HEK293 (cell line): ENCODE results near the gene VRK2.

Experiments used
- CTCF ChIA-PET: fragments of 350-600 bp; formaldehyde crosslinking; extraction: SDS; loops from one replicate; lab custom pipeline; 2021; ENCODE audit warnings: antibody characterized with exemption; lab: Yijun Ruan, JAX
- POLR2A ChIA-PET: fragments of 300-600 bp; formaldehyde crosslinking; extraction: SDS; loops from one replicate; lab custom pipeline; 2020; ENCODE audit warnings: antibody characterized with exemption, inconsistent platforms; lab: Yijun Ruan, JAX
- H3K27ac ChIP-seq: fragments of 200-500 bp; sonication (Bioruptor generic); 2 replicates; pipeline ENCODE4 v1.5.1; 2014; ENCODE audit warnings: low read depth, low read length, control low read depth, inconsistent platforms; ENCODE audit errors: extremely low read depth
- H3K36me3 ChIP-seq, 2 experiments: fragments of 200-500 bp in 1 of 2; sonication (Bioruptor generic) in 1 of 2; 1 replicate in 1 of 2; 2 replicates in 1 of 2; pipeline ENCODE4 v1.5.1; 2014 to 2017; ENCODE audit warnings: inconsistent platforms in 2 of 2, low read length in 2 of 2; ENCODE audit not compliant: control insufficient read depth in 2 of 2, insufficient read depth in 1 of 2
- H3K4me1 ChIP-seq: fragments of 200-500 bp; sonication (Bioruptor generic); 2 replicates; pipeline ENCODE4 v1.5.1; 2014; ENCODE audit warnings: mild to moderate bottlenecking, low read length, inconsistent platforms; ENCODE audit not compliant: control insufficient read depth, insufficient read depth
- H3K4me3 ChIP-seq: 2 replicates; pipeline ENCODE4 v1.5.1; 2011; ENCODE audit warnings: low read depth, mild to moderate bottlenecking, control low read depth, low read length, moderate library complexity
- H3K9me3 ChIP-seq: fragments of 200-500 bp; sonication (Bioruptor generic); 2 replicates; pipeline ENCODE4 v1.5.1; 2014; ENCODE audit warnings: low read depth, low read length, inconsistent platforms; ENCODE audit not compliant: control insufficient read depth, insufficient read depth
- ATF2 ChIP-seq: fragments of 450-650 bp; formaldehyde crosslinking; IDR thresholded peaks from 2 replicates; pipeline ENCODE4 v1.5.1; 2016; ENCODE audit warnings: missing biosample characterization, missing genetic modification characterization, low read depth
- GLI2 ChIP-seq: fragments of 450-650 bp; formaldehyde crosslinking; IDR thresholded peaks from 2 replicates; pipeline ENCODE4; 2017; ENCODE audit warnings: missing biosample characterization, missing genetic modification characterization, low read depth, borderline replicate concordance
- SCRT2 ChIP-seq: fragments of 450-650 bp; formaldehyde crosslinking; IDR thresholded peaks from 2 replicates; pipeline ENCODE4 v1.5.1; 2016; ENCODE audit warnings: missing biosample characterization, missing genetic modification characterization
- SP2 ChIP-seq: fragments of 450-650 bp; formaldehyde crosslinking; IDR thresholded peaks from 2 replicates; pipeline ENCODE4 v1.5.1; 2016; ENCODE audit warnings: missing biosample characterization, missing genetic modification characterization
- SP7 ChIP-seq: fragments of 450-650 bp; formaldehyde crosslinking; IDR thresholded peaks from 2 replicates; pipeline ENCODE4 v1.5.1; 2016; ENCODE audit warnings: missing biosample characterization, missing genetic modification characterization
- ZBTB8A ChIP-seq: fragments of 450-650 bp; formaldehyde crosslinking; IDR thresholded peaks from 2 replicates; pipeline ENCODE4 v1.5.1; 2016; ENCODE audit warnings: missing biosample characterization, missing genetic modification characterization
- ZFP37 ChIP-seq: fragments of 450-650 bp; formaldehyde crosslinking; IDR thresholded peaks from 2 replicates; pipeline ENCODE4 v1.5.1; 2016; ENCODE audit warnings: missing biosample characterization, missing genetic modification characterization
- ZNF16 ChIP-seq: fragments of 450-650 bp; formaldehyde crosslinking; IDR thresholded peaks from 2 replicates; pipeline ENCODE4 v1.5.1; 2016; ENCODE audit warnings: low read depth, missing biosample characterization, missing genetic modification characterization
- ZNF18 ChIP-seq: fragments of 450-650 bp; formaldehyde crosslinking; IDR thresholded peaks from 2 replicates; pipeline ENCODE4 v1.5.1; 2016; ENCODE audit warnings: missing biosample characterization, missing genetic modification characterization
- ZNF184 ChIP-seq: fragments of 450-650 bp; IDR thresholded peaks from 2 replicates; pipeline ENCODE4 v1.5.1; 2018; ENCODE audit warnings: missing biosample characterization, mild to moderate bottlenecking, missing genetic modification characterization
- ZNF335 ChIP-seq: fragments of 450-650 bp; formaldehyde crosslinking; conservative IDR thresholded peaks from 2 replicates; pipeline ENCODE4 v1.5.1; 2016; ENCODE audit warnings: missing biosample characterization, missing genetic modification characterization
- ZNF501 ChIP-seq: fragments of 450-650 bp; formaldehyde crosslinking; IDR thresholded peaks from 2 replicates; pipeline ENCODE4 v1.5.1; 2016; ENCODE audit warnings: missing biosample characterization, missing genetic modification characterization
- ZNF514 ChIP-seq: fragments of 450-650 bp; formaldehyde crosslinking; IDR thresholded peaks from 2 replicates; pipeline ENCODE4 v1.5.1; 2016; ENCODE audit warnings: missing biosample characterization, missing genetic modification characterization
- ZNF560 ChIP-seq: fragments of 450-650 bp; formaldehyde crosslinking; IDR thresholded peaks from 2 replicates; pipeline ENCODE4 v1.5.1; 2017; ENCODE audit warnings: missing biosample characterization, missing genetic modification characterization, borderline replicate concordance
- ZNF585B ChIP-seq: fragments of 450-650 bp; formaldehyde crosslinking; IDR thresholded peaks from 2 replicates; pipeline ENCODE4 v1.5.1; 2016; ENCODE audit warnings: missing biosample characterization, missing genetic modification characterization
- ZNF624 ChIP-seq: fragments of 450-650 bp; formaldehyde crosslinking; IDR thresholded peaks from 2 replicates; pipeline ENCODE4 v1.5.1; 2017; ENCODE audit warnings: missing biosample characterization, missing genetic modification characterization
- ZNF639 ChIP-seq: fragments of 450-650 bp; formaldehyde crosslinking; IDR thresholded peaks from 2 replicates; pipeline ENCODE4 v1.5.1; 2016; ENCODE audit warnings: missing biosample characterization, missing genetic modification characterization
- ZNF654 ChIP-seq: fragments of 450-650 bp; formaldehyde crosslinking; IDR thresholded peaks from 2 replicates; pipeline ENCODE4 v1.5.1; 2016; ENCODE audit warnings: low read depth, missing biosample characterization, missing genetic modification characterization
- ZNF670 ChIP-seq: fragments of 450-650 bp; formaldehyde crosslinking; IDR thresholded peaks from 2 replicates; pipeline ENCODE4 v1.5.1; 2016; ENCODE audit warnings: missing biosample characterization, missing genetic modification characterization, low read depth
- ZNF768 ChIP-seq: fragments of 450-650 bp; formaldehyde crosslinking; IDR thresholded peaks from 2 replicates; pipeline ENCODE4 v1.5.1; 2018; ENCODE audit warnings: missing biosample characterization, mild to moderate bottlenecking, missing genetic modification characterization
- ZSCAN30 ChIP-seq: fragments of 450-650 bp; IDR thresholded peaks from 2 replicates; pipeline ENCODE4 v1.5.1; 2018; ENCODE audit warnings: missing biosample characterization, mild to moderate bottlenecking, missing genetic modification characterization, moderate library complexity
- ZSCAN4 ChIP-seq: fragments of 450-650 bp; formaldehyde crosslinking; IDR thresholded peaks from 2 replicates; pipeline ENCODE4 v1.5.1; 2017; ENCODE audit warnings: missing biosample characterization, missing genetic modification characterization
- TF ChIP-seq, protein P1 (sequence below): fragments of 450-650 bp; formaldehyde crosslinking; IDR thresholded peaks from 2 replicates; pipeline ENCODE4 v1.5.1; 2016; ENCODE audit warnings: missing biosample characterization, missing genetic modification characterization
- TF ChIP-seq, protein P2 (sequence below): fragments of 450-650 bp; formaldehyde crosslinking; IDR thresholded peaks from 2 replicates; pipeline ENCODE4 v1.5.1; 2017; ENCODE audit warnings: missing biosample characterization, missing genetic modification characterization

The VRK2 gene

DNA sequence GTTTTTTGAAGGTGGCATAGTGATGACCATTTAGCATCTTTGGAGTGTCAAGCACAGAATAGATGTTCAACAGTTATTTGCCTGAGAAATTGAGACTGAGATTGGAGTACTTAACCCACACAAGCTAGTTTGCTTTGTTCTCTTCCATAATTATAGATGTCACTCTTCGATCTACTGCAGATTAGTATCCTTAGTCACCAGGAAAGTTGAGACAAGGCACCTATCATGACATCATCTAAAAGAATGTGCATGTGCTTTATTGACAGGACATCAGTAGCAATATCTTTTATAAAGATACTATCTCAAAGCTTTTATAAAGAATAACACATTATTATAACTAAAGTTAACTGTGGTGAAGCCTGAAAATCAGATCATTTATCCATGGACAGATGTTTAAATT is 6.4 kb downstream of the VRK2 start:
- no peak overlapping the region for H3K27ac ChIP-seq
- H3K4me3 ChIP-seq: no peak overlapping the region
- peaks cover 0 to 11% of the 10 kb centered on the region in 2 experiments; a peak in 1 of 3 replicates for H3K36me3 ChIP-seq
- CTCF ChIA-PET: interaction anchor here (0.7 to 0.9 kb wide), 2 partner anchors 145 to 1393 kb away, joined by 3 to 9 read pairs; no protein-coding TSS in a partner anchor
- TF ChIP-seq ZSCAN4 (no peak), ZNF585B (no peak), ZNF654 (tag by site-specific recombination) (no peak), ZNF335 (no peak), ZNF16 (tag by site-specific recombination) (no peak), ZNF18 (no peak), ZNF560 (tag by site-specific recombination) (no peak), GLI2 (tag by site-specific recombination) (no peak), SP7 (tag by site-specific recombination) (peak; percentile 59), SCRT2 (tag by site-specific recombination) (0 out of 2 replicates have a peak, but pooled peaks have one; percentile 12), ZNF768 (tag by site-specific recombination) (no peak), ZNF670 (tag by site-specific recombination) (no peak), ZSCAN30 (tag by site-specific recombination) (no peak), ZNF184 (tag by site-specific recombination) (no peak), ZNF501 (tag by site-specific recombination) (no peak), ZNF514 (tag by site-specific recombination) (no peak), ATF2 (peak; percentile 82), ZNF624 (tag by site-specific recombination) (no peak), ZNF639 (no peak)
- TF ChIP-seq, protein P1, sequence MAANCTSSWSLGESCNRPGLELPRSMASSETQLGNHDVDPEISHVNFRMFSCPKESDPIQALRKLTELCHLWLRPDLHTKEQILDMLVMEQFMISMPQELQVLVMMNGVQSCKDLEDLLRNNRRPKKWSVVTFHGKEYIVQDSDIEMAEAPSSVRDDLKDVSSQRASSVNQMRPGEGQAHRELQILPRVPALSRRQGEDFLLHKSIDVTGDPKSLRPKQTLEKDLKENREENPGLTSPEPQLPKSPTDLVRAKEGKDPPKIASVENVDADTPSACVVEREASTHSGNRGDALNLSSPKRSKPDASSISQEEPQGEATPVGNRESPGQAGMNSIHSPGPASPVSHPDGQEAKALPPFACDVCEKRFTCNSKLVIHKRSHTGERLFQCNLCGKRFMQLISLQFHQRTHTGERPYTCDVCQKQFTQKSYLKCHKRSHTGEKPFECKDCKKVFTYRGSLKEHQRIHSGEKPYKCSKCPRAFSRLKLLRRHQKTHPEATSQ (tag by site-specific recombination): no peak
- TF ChIP-seq, all 188 proteins: peak for 3
- H3K9me3 ChIP-seq: no peaks in the 10 kb centered on the region
- H3K4me1 ChIP-seq: peaks cover under 1% of the 10 kb centered on the region; the same call in 1 of the 2 replicates
- POLR2A ChIA-PET: no interaction called here

GRCh38 chr2:58054264-58054663 is 7.7 kb downstream of the VRK2 start:
- Histone ChIP-seq H3K4me3 (no peak overlapping the region), H3K36me3 (peaks cover 0 to 14% of the 10 kb centered on the region in 2 experiments; a peak in 1 of 3 replicates), H3K4me1 (no peaks in the 10 kb centered on the region), H3K27ac (no peak overlapping the region), H3K9me3 (no peaks in the 10 kb centered on the region)
- POLR2A ChIA-PET: no interaction called here
- CTCF ChIA-PET: no interaction called here
- TF ChIP-seq ZNF639 (no peak), SP2 (no peak), ZBTB8A (tag by site-specific recombination) (no peak), ZFP37 (no peak)
- TF ChIP-seq, protein P2, sequence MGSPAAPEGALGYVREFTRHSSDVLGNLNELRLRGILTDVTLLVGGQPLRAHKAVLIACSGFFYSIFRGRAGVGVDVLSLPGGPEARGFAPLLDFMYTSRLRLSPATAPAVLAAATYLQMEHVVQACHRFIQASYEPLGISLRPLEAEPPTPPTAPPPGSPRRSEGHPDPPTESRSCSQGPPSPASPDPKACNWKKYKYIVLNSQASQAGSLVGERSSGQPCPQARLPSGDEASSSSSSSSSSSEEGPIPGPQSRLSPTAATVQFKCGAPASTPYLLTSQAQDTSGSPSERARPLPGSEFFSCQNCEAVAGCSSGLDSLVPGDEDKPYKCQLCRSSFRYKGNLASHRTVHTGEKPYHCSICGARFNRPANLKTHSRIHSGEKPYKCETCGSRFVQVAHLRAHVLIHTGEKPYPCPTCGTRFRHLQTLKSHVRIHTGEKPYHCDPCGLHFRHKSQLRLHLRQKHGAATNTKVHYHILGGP (tag by site-specific recombination): no peak
